Neuronal stem cell (in vitro differentiated cells): ENCODE measurements around the gene TRERF1.
"Not testable (repeated sequence)": the region's sequence is repeated elsewhere in the genome, so short reads cannot be mapped to it uniquely, and the experiment has no call there.

Experiments used
- DNase-seq: peaks from one replicate; pipeline ENCODE4 v3.0.0-alpha.2; 2013; ENCODE audit warnings: low spot score
- H2AFZ ChIP-seq: one replicate; pipeline ENCODE4 v1.6.1; 2013; ENCODE audit warnings: mild to moderate bottlenecking, low read length, inconsistent platforms
- H2AK5ac ChIP-seq: 2 replicates; pipeline ENCODE4 v1.6.1; 2013; ENCODE audit warnings: low read depth, mild to moderate bottlenecking, inconsistent platforms, low read length, moderate library complexity, mixed read lengths
- H2BK120ac ChIP-seq: 2 replicates; pipeline ENCODE4 v1.6.1; 2013; ENCODE audit warnings: low read depth, mild to moderate bottlenecking, inconsistent platforms, low read length, moderate library complexity, mixed read lengths
- H2BK12ac ChIP-seq: one replicate; pipeline ENCODE4 v1.6.1; 2013; ENCODE audit warnings: low read length, inconsistent platforms
- H2BK15ac ChIP-seq: 2 replicates; pipeline ENCODE4 v1.6.1; 2013; ENCODE audit warnings: mild to moderate bottlenecking, low read length, inconsistent platforms, mixed read lengths
- H2BK5ac ChIP-seq: one replicate; pipeline ENCODE4 v1.6.1; 2013; ENCODE audit warnings: inconsistent platforms, mild to moderate bottlenecking, low read length, moderate library complexity
- H3K14ac ChIP-seq: one replicate; pipeline ENCODE4 v1.6.1; 2013; ENCODE audit warnings: low read length, inconsistent platforms
- H3K18ac ChIP-seq: 2 replicates; pipeline ENCODE4 v1.6.1; 2013; ENCODE audit warnings: low read length, inconsistent platforms
- H3K23ac ChIP-seq: 2 replicates; pipeline ENCODE4 v1.6.1; 2013; ENCODE audit warnings: low read depth, mild to moderate bottlenecking, mixed read lengths, low read length, inconsistent platforms; ENCODE audit not compliant: poor library complexity
- H3K27ac ChIP-seq: replicated peaks from 3 replicates; pipeline ENCODE4 v1.5.1; 2013; ENCODE audit warnings: low read length, inconsistent platforms
- H3K27me3 ChIP-seq, 3 experiments: 2 replicates each; pipeline ENCODE4 v1.6.1; 2013; ENCODE audit warnings: low read length in 3 of 3, mild to moderate bottlenecking in 2 of 3, inconsistent platforms in 1 of 3, low read depth in 1 of 3, mixed read lengths in 1 of 3, moderate library complexity in 1 of 3; ENCODE audit not compliant: control insufficient read depth in 3 of 3, insufficient read depth in 3 of 3
- H3K36me3 ChIP-seq, 2 donors: replicated peaks in 1 of 2; 2 replicates each; pipeline ENCODE4 v1.6.1; 2013; ENCODE audit warnings: low read length in 2 of 2; ENCODE audit not compliant: control insufficient read depth in 2 of 2, insufficient read depth in 2 of 2
- H3K4ac ChIP-seq: 2 replicates; pipeline ENCODE4 v1.6.1; 2013; ENCODE audit warnings: inconsistent platforms, mild to moderate bottlenecking, low read length, moderate library complexity
- H3K4me1 ChIP-seq, 2 donors: 1 replicate in 1 of 2; 2 replicates in 1 of 2; pipeline ENCODE4 v1.6.1; 2013; ENCODE audit warnings: low read length in 2 of 2, low read depth in 1 of 2; ENCODE audit not compliant: control insufficient read depth in 2 of 2, insufficient read depth in 1 of 2
- H3K4me2 ChIP-seq: one replicate; pipeline ENCODE4 v1.6.1; 2013; ENCODE audit warnings: mild to moderate bottlenecking, low read length, inconsistent platforms; ENCODE audit not compliant: insufficient read depth, poor library complexity, severe bottlenecking
- H3K4me3 ChIP-seq, 2 donors: 2 replicates each; pipeline ENCODE4 v1.5.1; 2013; ENCODE audit warnings: low read length in 2 of 2, mild to moderate bottlenecking in 2 of 2, inconsistent platforms in 1 of 2, moderate library complexity in 1 of 2
- H3K79me1 ChIP-seq: one replicate; pipeline ENCODE4 v1.6.1; 2013; ENCODE audit warnings: low read depth, mild to moderate bottlenecking, inconsistent platforms, low read length, moderate library complexity
- H3K9ac ChIP-seq: one replicate; pipeline ENCODE4 v1.6.1; 2013; ENCODE audit warnings: mild to moderate bottlenecking, low read depth, low read length, inconsistent platforms; ENCODE audit not compliant: poor library complexity
- H3K9me3 ChIP-seq, 2 donors: replicated peaks in 1 of 2; 2 replicates each; pipeline versions ENCODE3 to v1.6.1; 2013; ENCODE audit warnings: low read length in 2 of 2, mild to moderate bottlenecking in 2 of 2, inconsistent platforms in 1 of 2, low read depth in 1 of 2, mixed read lengths in 1 of 2, moderate library complexity in 1 of 2; ENCODE audit not compliant: control insufficient read depth in 2 of 2, insufficient read depth in 1 of 2
- H4K8ac ChIP-seq: one replicate; pipeline ENCODE4 v1.6.1; 2013; ENCODE audit warnings: low read depth, mild to moderate bottlenecking, inconsistent platforms, low read length, moderate library complexity
- H4K91ac ChIP-seq: one replicate; pipeline ENCODE4 v1.6.1; 2013; ENCODE audit warnings: low read length, low read depth, mild to moderate bottlenecking, inconsistent platforms; ENCODE audit not compliant: poor library complexity
- WGBS, 2 donors: extraction: QIAGEN DNeasy Blood & Tissue Kit; methylation state at CpG; one replicate each; pipeline ENCODE4 v1.1.7; 2013; ENCODE audit warnings: missing lambda C conversion rate in 2 of 2, mixed read lengths in 1 of 2; ENCODE audit not compliant: insufficient read length in 2 of 2, insufficient replicate concordance in 1 of 2; ENCODE audit errors: extremely low coverage in 2 of 2; 5-methylcytosine and 5-hydroxymethylcytosine counted together

The TRERF1 gene

DNA sequence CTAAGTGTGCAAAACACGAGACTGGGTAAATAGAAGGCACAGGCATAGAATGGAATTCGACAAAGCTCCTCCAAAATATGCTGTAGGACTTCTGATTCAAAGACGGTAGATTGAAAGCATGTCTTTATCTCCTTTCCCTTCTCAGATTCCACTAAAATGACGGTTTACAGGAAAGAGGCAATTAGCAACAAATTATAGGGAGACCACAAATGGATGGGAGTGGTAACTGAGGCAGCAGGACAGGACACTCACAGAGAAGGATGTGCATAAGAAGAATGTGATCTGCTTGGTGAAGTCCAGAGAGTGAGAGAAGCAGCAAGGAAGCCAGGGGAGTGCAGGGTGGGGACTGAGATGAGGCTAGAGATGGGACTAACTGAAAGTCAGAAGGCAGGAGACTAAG lies 120.7 kb downstream of the TRERF1 start:
- Histone ChIP-seq H4K91ac (no peak overlapping the region), H3K9ac (no peak overlapping the region), H2AFZ (no peak overlapping the region), H3K27ac (no peak overlapping the region), H3K4ac (no peak overlapping the region), H3K23ac (no peak overlapping the region), H3K79me1 (peaks cover 1% of the 10 kb centered on the region), H2AK5ac (no peak overlapping the region), H4K8ac (no peak overlapping the region), H3K14ac (no peak overlapping the region), H2BK12ac (no peak overlapping the region), H3K27me3 (no peaks in the 10 kb centered on the region), H2BK5ac (no peak overlapping the region), H3K4me3 (no peak overlapping the region), H3K9me3 (no peaks in the 10 kb centered on the region), H3K4me2 (no peak overlapping the region), H3K18ac (peak overlapping the region; percentile 9), H3K4me1 (peaks cover 0 to 3% of the 10 kb centered on the region in 2 donors), H3K36me3 (no peaks in the 10 kb centered on the region), H2BK120ac (no peak overlapping the region), H2BK15ac (no peak overlapping the region)
- no peak for DNase-seq
- no CpG with 5 or more reads among the region's 4 CpGs for WGBS, 2 donors

DNA sequence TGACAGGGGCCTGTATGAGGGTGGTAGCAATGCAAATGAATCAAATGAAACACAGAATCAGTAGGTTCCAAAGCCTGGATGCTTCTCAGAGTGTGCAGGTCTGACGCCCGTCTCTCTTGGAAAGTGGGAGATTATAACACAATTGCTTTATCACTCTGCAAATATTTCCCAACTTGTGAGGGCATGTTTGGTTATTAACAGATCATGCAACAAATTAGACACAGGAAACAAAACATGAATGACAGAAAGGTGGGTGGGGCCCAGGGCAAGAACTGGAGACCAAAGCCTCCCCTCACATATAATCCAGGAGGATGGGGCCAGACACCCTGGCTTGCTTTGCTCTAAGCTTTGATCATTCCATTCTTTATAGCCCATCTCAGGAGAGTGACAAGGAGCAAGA lies 125.5 kb downstream of the TRERF1 start:
- peaks cover 0 to 3% of the 10 kb centered on the region in 2 donors for H3K4me1 ChIP-seq
- no CpG with 5 or more reads among the region's 2 CpGs for WGBS, 2 donors

GRCh38 chr6:42324656-42325324 lies 126.9 kb downstream of the TRERF1 start:
- not testable (repeated sequence) for H3K4ac ChIP-seq, H2BK5ac ChIP-seq, H3K27me3 ChIP-seq, H2BK12ac ChIP-seq, H3K4me2 ChIP-seq, H3K36me3 ChIP-seq, H2AK5ac ChIP-seq, H4K8ac ChIP-seq, H3K18ac ChIP-seq, DNase-seq, H3K27ac ChIP-seq, H3K23ac ChIP-seq, H3K4me1 ChIP-seq, H3K14ac ChIP-seq, H2AFZ ChIP-seq, H3K9ac ChIP-seq, H4K91ac ChIP-seq, H2BK15ac ChIP-seq, H2BK120ac ChIP-seq, H3K4me3 ChIP-seq, H3K79me1 ChIP-seq
- H3K9me3 ChIP-seq: peaks cover 0 to 13% of the 10 kb centered on the region in 2 donors
- no CpG with 5 or more reads among the region's 5 CpGs for WGBS, 2 donors

More for the DNA sequence above, 125.5 kb downstream of the TRERF1 start:
- no peak overlapping the region for H3K4me2 ChIP-seq
- H2BK5ac ChIP-seq: no peak overlapping the region
- H3K36me3 ChIP-seq: no peaks in the 10 kb centered on the region
- DNase-seq: no peak
- no peak overlapping the region for H3K4me3 ChIP-seq
- no peak overlapping the region for H4K8ac ChIP-seq
- H3K9me3 ChIP-seq: peaks cover 0 to 13% of the 10 kb centered on the region in 2 donors
- H2BK12ac ChIP-seq: no peak overlapping the region
- H4K91ac ChIP-seq: no peak overlapping the region
- H2BK15ac ChIP-seq: no peak overlapping the region
- H3K9ac ChIP-seq: no peak overlapping the region
- no peak overlapping the region for H3K23ac ChIP-seq
- H3K14ac ChIP-seq: no peak overlapping the region
- no peak overlapping the region for H3K4ac ChIP-seq
- no peaks in the 10 kb centered on the region for H3K79me1 ChIP-seq
- H3K18ac ChIP-seq: no peak overlapping the region
- no peak overlapping the region for H2AK5ac ChIP-seq
- H3K27me3 ChIP-seq: no peaks in the 10 kb centered on the region
- H3K27ac ChIP-seq: no peak overlapping the region
- no peak overlapping the region for H2BK120ac ChIP-seq
- no peak overlapping the region for H2AFZ ChIP-seq

DNA sequence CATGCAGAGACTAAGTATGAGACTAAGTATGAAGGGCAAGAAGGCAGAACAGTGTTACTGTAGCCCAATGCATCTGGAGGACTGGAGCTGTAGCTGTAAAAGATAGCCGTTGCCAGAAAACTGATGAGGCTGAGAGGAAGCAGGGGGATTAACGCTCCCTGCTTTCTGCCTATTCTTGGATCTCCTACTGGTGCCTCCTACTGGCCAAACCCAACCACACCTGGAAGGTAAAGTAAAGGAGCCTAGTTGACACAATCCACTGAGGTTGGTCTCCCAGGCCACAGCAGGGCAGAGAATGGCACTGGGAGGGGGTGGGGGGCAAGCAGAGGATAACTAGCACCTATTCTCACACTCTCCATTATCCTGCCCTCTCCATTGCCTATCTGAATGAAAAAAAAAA lies 129.1 kb downstream of the TRERF1 start:
- WGBS, 2 donors: no CpG with 5 or more reads among the region's 2 CpGs
- no peaks in the 10 kb centered on the region for H3K4me1 ChIP-seq

More for the DNA sequence above, 129.1 kb downstream of the TRERF1 start:
- no peak for DNase-seq
- no peak overlapping the region for H3K18ac ChIP-seq
- H3K23ac ChIP-seq: no peak overlapping the region
- H3K79me1 ChIP-seq: no peaks in the 10 kb centered on the region
- H3K4me3 ChIP-seq: no peak overlapping the region
- H3K9me3 ChIP-seq: peaks cover 0 to 13% of the 10 kb centered on the region in 2 donors
- no peak overlapping the region for H3K14ac ChIP-seq
- H2BK15ac ChIP-seq: no peak overlapping the region
- no peak overlapping the region for H2BK5ac ChIP-seq
- no peak overlapping the region for H2AFZ ChIP-seq
- no peak overlapping the region for H4K8ac ChIP-seq
- no peak overlapping the region for H3K9ac ChIP-seq
- no peak overlapping the region for H3K4me2 ChIP-seq
- no peak overlapping the region for H2AK5ac ChIP-seq
- no peak overlapping the region for H4K91ac ChIP-seq
- H2BK12ac ChIP-seq: no peak overlapping the region
- no peak overlapping the region for H3K27ac ChIP-seq
- no peak overlapping the region for H3K4ac ChIP-seq
- H2BK120ac ChIP-seq: no peak overlapping the region
- H3K27me3 ChIP-seq: no peaks in the 10 kb centered on the region
- H3K36me3 ChIP-seq: no peaks in the 10 kb centered on the region
